ENCODE measurements around the gene C16orf86. TPM values are rescaled to one million over a fixed set of nuclear protein-coding genes. Genes with fewer than 3 reads are reported as not detected.

Gene C16orf86
- total RNA-seq, 2 donors from 2014 or later = 7.5 to 9.6 TPM

DNA sequence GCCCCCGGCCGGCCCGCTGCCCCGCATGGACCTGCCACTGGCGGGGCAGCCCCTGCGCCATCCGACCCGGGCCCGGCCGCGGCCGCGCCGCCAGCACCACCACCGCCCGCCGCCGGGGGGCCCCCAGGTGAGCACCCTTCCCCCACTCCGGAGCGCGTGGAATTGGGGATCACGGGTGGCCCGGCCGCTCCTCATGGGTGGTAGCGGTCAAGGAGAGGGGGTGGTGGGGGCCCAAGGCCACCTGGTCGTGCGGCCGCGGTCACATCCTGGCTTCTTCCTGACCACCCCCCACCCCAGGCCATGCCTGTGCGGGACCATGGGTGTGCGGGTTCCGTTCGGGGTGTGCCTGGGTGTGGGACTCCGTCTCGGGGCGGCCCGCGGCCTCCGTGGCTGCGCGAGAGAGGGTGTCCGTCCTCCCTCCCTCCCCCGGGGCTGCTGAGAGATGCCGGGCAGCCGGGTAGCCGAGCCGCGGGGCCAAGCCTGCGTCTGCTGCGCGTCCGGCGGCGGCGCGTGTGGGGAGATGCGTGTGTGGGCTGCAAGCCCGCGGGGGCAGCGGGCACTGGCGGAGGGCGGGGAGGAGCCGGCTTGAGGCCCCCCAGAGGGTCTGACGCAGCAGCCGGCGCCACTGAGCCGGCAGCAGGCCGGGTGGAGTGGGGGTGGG lies 13.4 kb upstream of the C16orf86 start:
- peaks cover 14% of the 10 kb centered on the region for H3K4me1 ChIP-seq
- H3K9me3 ChIP-seq = no peaks in the 10 kb centered on the region
- TF ChIP-seq, protein P1, sequence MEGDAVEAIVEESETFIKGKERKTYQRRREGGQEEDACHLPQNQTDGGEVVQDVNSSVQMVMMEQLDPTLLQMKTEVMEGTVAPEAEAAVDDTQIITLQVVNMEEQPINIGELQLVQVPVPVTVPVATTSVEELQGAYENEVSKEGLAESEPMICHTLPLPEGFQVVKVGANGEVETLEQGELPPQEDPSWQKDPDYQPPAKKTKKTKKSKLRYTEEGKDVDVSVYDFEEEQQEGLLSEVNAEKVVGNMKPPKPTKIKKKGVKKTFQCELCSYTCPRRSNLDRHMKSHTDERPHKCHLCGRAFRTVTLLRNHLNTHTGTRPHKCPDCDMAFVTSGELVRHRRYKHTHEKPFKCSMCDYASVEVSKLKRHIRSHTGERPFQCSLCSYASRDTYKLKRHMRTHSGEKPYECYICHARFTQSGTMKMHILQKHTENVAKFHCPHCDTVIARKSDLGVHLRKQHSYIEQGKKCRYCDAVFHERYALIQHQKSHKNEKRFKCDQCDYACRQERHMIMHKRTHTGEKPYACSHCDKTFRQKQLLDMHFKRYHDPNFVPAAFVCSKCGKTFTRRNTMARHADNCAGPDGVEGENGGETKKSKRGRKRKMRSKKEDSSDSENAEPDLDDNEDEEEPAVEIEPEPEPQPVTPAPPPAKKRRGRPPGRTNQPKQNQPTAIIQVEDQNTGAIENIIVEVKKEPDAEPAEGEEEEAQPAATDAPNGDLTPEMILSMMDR (IDR thresholded peaks at IDR 0.05) = peak in 4 of 7 experiments; percentile 25 to 44 (median 34)
- TF ChIP-seq POLR2A (IDR thresholded peaks at IDR 0.05) = no peak
- peak; percentile 39 for ATAC-seq
- H3K27ac ChIP-seq = no peak overlapping the region
- intact Hi-C loops (cut with DNase I) = no loop called here
- H3K4me3 ChIP-seq = no peak overlapping the region
- no peak for DNase-seq
- H3K27me3 ChIP-seq = peaks cover 0 to 13% of the 10 kb centered on the region in 2 donors
- H3K36me3 ChIP-seq (replicated peaks in 1 of 2; ENCODE audit: insufficient read depth in 1 of 2, low read depth in 2 of 2) = no peaks in the 10 kb centered on the region
- WGBS, 2 donors = 6% methylated on average over 50 of the region's 68 CpGs; no CpG with 5 or more reads in 1 of the 2 donors

- H3K4me3 ChIP-seq = no peak overlapping the region
- no peak for DNase-seq
- no peaks in the 10 kb centered on the region for H3K9me3 ChIP-seq
- H3K27ac ChIP-seq = no peak overlapping the region
- TF ChIP-seq, protein P1 (IDR thresholded peaks at IDR 0.05) = no peak
- TF ChIP-seq POLR2A (IDR thresholded peaks at IDR 0.05) = no peak
- WGBS, 2 donors = 30 to 31% methylated on average over 2 to 19 of the region's 25 CpGs
- H3K27me3 ChIP-seq = peaks cover 0 to 13% of the 10 kb centered on the region in 2 donors
- intact Hi-C loops (cut with DNase I) = no loop called here
- peaks cover 13% of the 10 kb centered on the region for H3K4me1 ChIP-seq
- ATAC-seq = no peak
- H3K36me3 ChIP-seq (replicated peaks in 1 of 2; ENCODE audit: insufficient read depth in 1 of 2, low read depth in 2 of 2) = no peaks in the 10 kb centered on the region
Measured at GRCh38 chr16:67653789-67654402, 12.7 kb upstream of the C16orf86 start.

DNA sequence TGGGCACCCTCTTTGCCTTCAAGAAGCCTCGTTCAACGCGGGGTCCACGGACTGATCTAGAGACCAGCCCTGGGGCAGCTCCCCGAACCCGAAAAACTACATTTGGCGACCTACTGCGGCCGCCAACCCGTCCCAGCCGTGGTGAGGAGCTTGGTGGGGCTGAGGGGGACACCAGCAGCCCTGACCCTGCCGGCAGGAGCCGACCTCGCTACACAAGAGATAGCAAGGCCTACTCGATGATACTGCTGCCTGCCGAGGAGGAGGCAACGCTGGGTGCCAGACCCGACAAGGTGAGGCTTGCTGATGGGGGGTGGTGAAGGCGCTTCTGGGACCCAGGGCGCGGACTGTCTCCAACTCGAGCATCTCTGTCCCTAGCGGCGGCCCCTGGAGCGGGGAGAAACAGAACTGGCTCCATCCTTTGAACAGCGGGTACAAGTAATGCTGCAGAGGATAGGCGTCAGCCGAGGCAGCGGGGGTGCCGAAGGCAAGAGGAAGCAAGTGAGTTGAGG lies 12.2 kb upstream of the C16orf86 start:
- no peak for TF ChIP-seq POLR2A (IDR thresholded peaks at IDR 0.05)
- TF ChIP-seq, protein P1 (IDR thresholded peaks at IDR 0.05) = no peak
- no peak for ATAC-seq
- Histone ChIP-seq H3K4me3 (no peak overlapping the region), H3K27me3 (peaks cover 0 to 13% of the 10 kb centered on the region in 2 donors), H3K36me3 (replicated peaks in 1 of 2; ENCODE audit: insufficient read depth in 1 of 2, low read depth in 2 of 2) (no peaks in the 10 kb centered on the region), H3K27ac (no peak overlapping the region), H3K9me3 (no peaks in the 10 kb centered on the region), H3K4me1 (peaks cover 19% of the 10 kb centered on the region)
- WGBS, 2 donors = 57 to 59% methylated on average over 16 to 30 of the region's 30 CpGs
- DNase-seq = no peak
- intact Hi-C loops (cut with DNase I) = no loop called here

DNA sequence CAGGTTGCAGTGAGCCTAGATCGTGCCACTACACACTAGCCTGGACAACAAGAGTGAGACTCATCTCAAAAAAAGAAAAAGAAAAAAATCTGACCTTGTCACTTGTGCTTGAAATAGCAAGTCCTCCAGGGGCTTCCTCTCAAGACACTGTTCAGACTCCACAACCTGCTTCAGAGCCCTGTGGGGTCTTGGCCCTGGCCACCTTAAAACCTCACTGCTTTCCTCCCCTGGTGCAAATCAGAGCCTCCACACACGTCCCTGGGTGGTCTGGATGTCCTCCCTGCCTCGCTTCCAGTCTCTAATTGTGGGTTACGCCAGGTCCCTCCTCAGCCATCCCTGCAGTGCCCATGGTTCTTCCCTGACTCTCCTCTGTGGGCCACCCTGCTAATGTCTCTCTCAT lies 11.3 kb upstream of the C16orf86 start:
- H3K4me3 ChIP-seq = no peak overlapping the region
- TF ChIP-seq POLR2A (IDR thresholded peaks at IDR 0.05) = no peak
- TF ChIP-seq, protein P1 (IDR thresholded peaks at IDR 0.05) = no peak
- H3K36me3 ChIP-seq (replicated peaks in 1 of 2; ENCODE audit: insufficient read depth in 1 of 2, low read depth in 2 of 2) = no peaks in the 10 kb centered on the region
- intact Hi-C loops (cut with DNase I) = loop anchor here (5.0 kb wide), 1 partner anchor 98 kb away; no protein-coding TSS in a partner anchor
- DNase-seq (no peak), ATAC-seq (no peak)
- 76 to 79% methylated on average over 4 of the region's 4 CpGs for WGBS, 2 donors
- H3K27me3 ChIP-seq = peaks cover 0 to 13% of the 10 kb centered on the region in 2 donors
- no peak overlapping the region for H3K27ac ChIP-seq
- peaks cover 23% of the 10 kb centered on the region for H3K4me1 ChIP-seq
- no peaks in the 10 kb centered on the region for H3K9me3 ChIP-seq
